Thoracic aorta (tissue), 2 donors: Measurements from ENCODE around the gene CACNA2D1. TPM values are rescaled to one million over a fixed set of nuclear protein-coding genes. Genes with fewer than 3 reads are reported as not detected.

Experiments
- ATAC-seq: fragments of 150-250 bp; one replicate; pipeline ENCODE4 v1.8.0; 2017; ENCODE audit warnings: low read depth; ENCODE audit not compliant: insufficient number of reproducible peaks, low FRiP score
- DNase-seq: peaks from one replicate; pipeline ENCODE4 v3.0.0-alpha.2; 2020; ENCODE audit warnings: low spot score
- H3K27ac ChIP-seq, 2 donors: fragments of 200-600 bp; sonication (generic); 1 replicate in 1 of 2; 2 replicates in 1 of 2; pipeline ENCODE4 v1.5.1; 2016; ENCODE audit warnings: mild to moderate bottlenecking in 2 of 2, moderate library complexity in 2 of 2
- H3K27me3 ChIP-seq: fragments of 200-600 bp; sonication (generic); replicated peaks from 2 replicates; pipeline ENCODE4 v1.6.0; 2016; ENCODE audit warnings: mild to moderate bottlenecking; ENCODE audit not compliant: insufficient read depth
- H3K36me3 ChIP-seq: fragments of 200-600 bp; sonication (generic); one replicate; pipeline ENCODE4 v1.5.1; 2016
- H3K4me1 ChIP-seq, 2 donors: fragments of 200-600 bp; sonication (generic); 1 replicate in 1 of 2; 2 replicates in 1 of 2; pipeline versions ENCODE4 v1.5.1 to v1.6.0; 2016; ENCODE audit warnings: low read depth in 2 of 2, mild to moderate bottlenecking in 1 of 2; ENCODE audit not compliant: control insufficient read depth in 1 of 2
- H3K4me3 ChIP-seq: fragments of 200-600 bp; sonication (generic); 2 replicates; pipeline ENCODE4 v1.5.1; 2016; ENCODE audit warnings: mild to moderate bottlenecking
- H3K9me3 ChIP-seq: fragments of 200-600 bp; sonication (generic); 2 replicates; pipeline ENCODE4 v1.5.1; 2016
- total RNA-seq, 2 donors: library from RNA; depleted of rRNA; stranded (reverse); fragments of >200 nt; gene quantifications; one replicate each; pipeline versions ENCODE4 v1.1.0 to v1.2.3, GENCODE V29; 2016
- TF ChIP-seq, protein P1 (sequence below): fragments of 200-600 bp; sonication (generic); IDR thresholded peaks from one replicate; pipeline ENCODE4 v1.5.1; 2019; ENCODE audit warnings: antibody characterized with exemption

The CACNA2D1 gene
- total RNA-seq, 2 donors from 2014 or later: 44.4 to 44.7 TPM

DNA sequence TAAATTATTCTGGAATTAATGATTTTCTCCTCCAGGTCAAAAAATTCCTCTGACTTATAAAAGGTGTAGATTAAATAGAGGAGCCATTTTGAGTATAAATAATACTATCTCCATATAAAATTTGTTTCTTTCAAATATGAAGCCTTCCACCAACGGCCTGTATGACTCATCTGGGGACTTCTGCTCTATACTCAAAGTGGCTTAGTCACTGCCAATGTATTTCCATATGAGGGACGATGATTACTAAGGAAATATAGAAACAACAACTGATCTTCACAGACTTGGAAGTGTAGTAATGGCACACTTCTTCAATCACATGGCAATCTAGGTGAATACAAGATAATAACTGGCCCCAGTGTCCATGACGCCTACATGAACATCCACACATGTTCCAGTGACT, 338.1 kb downstream of the CACNA2D1 start:
- ATAC-seq (no peak), DNase-seq (no peak)
- no peaks in the 10 kb centered on the region for H3K36me3 ChIP-seq
- peaks cover 0 to 4% of the 10 kb centered on the region in 2 donors for H3K4me1 ChIP-seq
- no peaks in the 10 kb centered on the region for H3K9me3 ChIP-seq
- no peaks in the 10 kb centered on the region for H3K27me3 ChIP-seq
- H3K27ac ChIP-seq: no peak overlapping the region
- TF ChIP-seq, protein P1, sequence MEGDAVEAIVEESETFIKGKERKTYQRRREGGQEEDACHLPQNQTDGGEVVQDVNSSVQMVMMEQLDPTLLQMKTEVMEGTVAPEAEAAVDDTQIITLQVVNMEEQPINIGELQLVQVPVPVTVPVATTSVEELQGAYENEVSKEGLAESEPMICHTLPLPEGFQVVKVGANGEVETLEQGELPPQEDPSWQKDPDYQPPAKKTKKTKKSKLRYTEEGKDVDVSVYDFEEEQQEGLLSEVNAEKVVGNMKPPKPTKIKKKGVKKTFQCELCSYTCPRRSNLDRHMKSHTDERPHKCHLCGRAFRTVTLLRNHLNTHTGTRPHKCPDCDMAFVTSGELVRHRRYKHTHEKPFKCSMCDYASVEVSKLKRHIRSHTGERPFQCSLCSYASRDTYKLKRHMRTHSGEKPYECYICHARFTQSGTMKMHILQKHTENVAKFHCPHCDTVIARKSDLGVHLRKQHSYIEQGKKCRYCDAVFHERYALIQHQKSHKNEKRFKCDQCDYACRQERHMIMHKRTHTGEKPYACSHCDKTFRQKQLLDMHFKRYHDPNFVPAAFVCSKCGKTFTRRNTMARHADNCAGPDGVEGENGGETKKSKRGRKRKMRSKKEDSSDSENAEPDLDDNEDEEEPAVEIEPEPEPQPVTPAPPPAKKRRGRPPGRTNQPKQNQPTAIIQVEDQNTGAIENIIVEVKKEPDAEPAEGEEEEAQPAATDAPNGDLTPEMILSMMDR: no peak
- no peak overlapping the region for H3K4me3 ChIP-seq

DNA sequence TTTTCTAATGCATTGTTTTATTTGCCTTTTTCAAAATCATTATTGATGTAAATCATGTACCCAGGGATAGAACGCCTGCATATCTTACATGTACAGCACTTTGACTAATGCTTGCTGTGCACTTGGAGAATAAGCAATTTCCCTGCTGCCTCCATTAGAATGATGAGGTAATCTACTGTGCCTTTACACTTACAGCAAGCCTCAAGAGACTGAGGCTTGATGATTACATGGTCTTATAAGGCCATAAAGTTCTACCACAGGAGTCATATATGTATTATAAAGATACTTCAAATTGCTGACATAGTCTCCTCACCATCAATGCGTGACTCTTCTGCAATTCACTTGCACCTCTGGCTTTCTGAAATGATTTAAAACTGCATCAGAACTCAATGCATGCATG, 345.2 kb downstream of the CACNA2D1 start:
- Histone ChIP-seq H3K4me1 (no peaks in the 10 kb centered on the region), H3K27ac (no peak overlapping the region), H3K4me3 (no peak overlapping the region), H3K36me3 (no peaks in the 10 kb centered on the region), H3K9me3 (no peaks in the 10 kb centered on the region), H3K27me3 (no peaks in the 10 kb centered on the region)
- TF ChIP-seq, protein P1: no peak
- no peak for ATAC-seq
- no peak for DNase-seq

DNA sequence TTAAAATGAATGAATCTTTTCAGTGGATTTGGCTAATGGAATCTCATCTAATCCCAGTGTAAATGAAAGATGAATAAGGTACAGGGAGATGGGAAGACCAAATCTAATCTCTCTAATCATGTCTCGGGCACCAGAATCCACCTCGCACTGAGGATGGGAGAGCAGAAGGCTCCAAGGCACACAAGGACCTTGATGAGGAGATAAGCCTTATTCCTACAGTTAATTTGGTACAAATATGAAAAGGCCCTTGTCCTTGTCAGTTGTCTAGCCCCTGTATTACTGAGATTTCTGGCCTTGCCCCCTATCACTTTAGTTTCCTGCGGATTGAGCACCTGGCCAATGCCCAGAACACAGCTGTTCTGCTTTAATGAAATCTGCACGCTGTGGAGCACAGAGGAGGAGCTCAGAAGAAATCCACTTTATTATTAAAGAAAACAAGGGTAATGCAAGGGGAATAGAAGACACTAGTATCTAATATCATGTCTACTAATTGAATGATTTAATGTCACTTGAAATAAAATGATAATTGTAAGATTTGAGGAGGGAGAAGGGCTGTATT, 352.4 kb downstream of the CACNA2D1 start:
- no peak for DNase-seq
- Histone ChIP-seq H3K27me3 (no peaks in the 10 kb centered on the region), H3K9me3 (no peaks in the 10 kb centered on the region), H3K36me3 (no peaks in the 10 kb centered on the region), H3K27ac (no peak overlapping the region), H3K4me1 (no peaks in the 10 kb centered on the region), H3K4me3 (no peak overlapping the region)
- TF ChIP-seq, protein P1: no peak
- no peak for ATAC-seq

DNA sequence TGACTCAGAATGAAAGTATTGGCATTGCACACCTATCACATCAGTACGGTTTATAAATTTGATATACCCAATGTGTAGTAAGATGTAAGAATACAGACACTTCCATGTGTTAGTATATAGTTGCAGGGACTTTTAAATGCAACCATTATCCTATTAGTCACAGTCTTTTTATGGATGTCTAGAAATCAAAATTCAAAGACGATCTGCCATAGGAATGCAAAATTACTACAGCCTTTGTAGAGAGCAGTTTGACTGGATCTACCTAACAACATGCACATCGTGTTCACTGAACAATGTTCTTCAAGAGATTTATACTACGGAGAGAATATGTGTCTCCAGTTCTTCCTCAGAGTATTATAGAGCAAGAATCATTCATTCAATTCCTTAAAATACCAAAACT, 356.5 kb downstream of the CACNA2D1 start:
- Histone ChIP-seq H3K4me3 (no peak overlapping the region), H3K27me3 (no peaks in the 10 kb centered on the region), H3K9me3 (no peaks in the 10 kb centered on the region), H3K4me1 (no peaks in the 10 kb centered on the region), H3K27ac (no peak overlapping the region), H3K36me3 (no peaks in the 10 kb centered on the region)
- no peak for DNase-seq
- ATAC-seq: no peak
- TF ChIP-seq, protein P1: no peak

DNA sequence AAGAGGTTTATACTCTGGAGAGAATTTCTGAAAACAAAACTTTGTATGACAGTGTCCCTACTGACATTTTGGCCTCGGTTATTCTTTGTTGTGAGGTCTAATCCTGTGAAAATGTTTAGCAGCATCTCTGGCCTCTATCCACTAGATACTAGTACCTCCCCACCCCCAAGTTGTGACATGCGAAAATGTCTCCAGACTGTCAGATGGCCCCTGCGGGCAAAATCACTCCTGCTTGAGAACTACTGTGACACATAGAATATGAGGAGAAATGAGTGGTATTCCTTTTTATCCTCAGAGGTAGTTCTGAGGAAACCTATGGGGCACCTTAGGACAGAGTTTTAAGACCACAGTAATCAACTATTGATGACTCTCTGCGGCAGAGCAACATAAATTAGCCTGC, 358.5 kb downstream of the CACNA2D1 start:
- no peaks in the 10 kb centered on the region for H3K27me3 ChIP-seq
- no peaks in the 10 kb centered on the region for H3K36me3 ChIP-seq

More for the DNA sequence above, 358.5 kb downstream of the CACNA2D1 start:
- ATAC-seq (no peak), DNase-seq (no peak)
- Histone ChIP-seq H3K4me3 (no peak overlapping the region), H3K9me3 (no peaks in the 10 kb centered on the region), H3K4me1 (peaks cover 0 to 8% of the 10 kb centered on the region in 2 donors), H3K27ac (no peak overlapping the region)
- TF ChIP-seq, protein P1: no peak
